ENCODE data around the gene SPATA13. TPM values are rescaled to one million over a fixed set of nuclear protein-coding genes. Genes with fewer than 3 reads are reported as not detected.

Gene SPATA13
- total and polyA plus RNA-seq, 12 donors, result 20.0 to 85.5 (median 31.0) TPM

DNA sequence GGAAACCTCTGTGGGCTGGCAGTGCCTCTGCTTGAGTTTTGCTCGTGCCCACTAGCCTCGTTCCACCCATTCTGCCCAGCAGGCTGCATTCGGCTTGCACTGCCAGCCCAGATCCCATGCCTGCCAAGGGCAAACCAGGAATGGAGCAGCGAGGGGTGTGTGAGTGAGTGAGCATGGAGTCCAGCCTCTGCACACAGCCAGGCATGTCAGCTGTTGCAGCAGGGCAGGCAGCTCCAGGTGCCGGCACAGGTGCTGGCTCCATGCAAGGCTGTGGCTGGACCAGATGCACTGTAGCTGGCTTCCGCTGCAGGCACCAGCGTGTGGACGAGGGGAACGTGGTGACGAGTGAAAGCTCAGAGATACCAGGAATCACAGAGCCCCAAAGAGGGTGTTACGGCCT lies 64.5 kb downstream of the SPATA13 start:
- DNase-seq, result peak in 2 of 7 donors; percentile 49 to 57
- 66 to 79% (median 77%) methylated on average over 5 to 11 of the region's 11 CpGs for WGBS, 4 donors
- H3K27ac ChIP-seq, result peak overlapping the region in 3 of 5 donors; percentile 51 to 57 (median 52)
- no peak for TF ChIP-seq POLR2A (IDR thresholded peaks at IDR 0.05)
- TF ChIP-seq, protein P1, sequence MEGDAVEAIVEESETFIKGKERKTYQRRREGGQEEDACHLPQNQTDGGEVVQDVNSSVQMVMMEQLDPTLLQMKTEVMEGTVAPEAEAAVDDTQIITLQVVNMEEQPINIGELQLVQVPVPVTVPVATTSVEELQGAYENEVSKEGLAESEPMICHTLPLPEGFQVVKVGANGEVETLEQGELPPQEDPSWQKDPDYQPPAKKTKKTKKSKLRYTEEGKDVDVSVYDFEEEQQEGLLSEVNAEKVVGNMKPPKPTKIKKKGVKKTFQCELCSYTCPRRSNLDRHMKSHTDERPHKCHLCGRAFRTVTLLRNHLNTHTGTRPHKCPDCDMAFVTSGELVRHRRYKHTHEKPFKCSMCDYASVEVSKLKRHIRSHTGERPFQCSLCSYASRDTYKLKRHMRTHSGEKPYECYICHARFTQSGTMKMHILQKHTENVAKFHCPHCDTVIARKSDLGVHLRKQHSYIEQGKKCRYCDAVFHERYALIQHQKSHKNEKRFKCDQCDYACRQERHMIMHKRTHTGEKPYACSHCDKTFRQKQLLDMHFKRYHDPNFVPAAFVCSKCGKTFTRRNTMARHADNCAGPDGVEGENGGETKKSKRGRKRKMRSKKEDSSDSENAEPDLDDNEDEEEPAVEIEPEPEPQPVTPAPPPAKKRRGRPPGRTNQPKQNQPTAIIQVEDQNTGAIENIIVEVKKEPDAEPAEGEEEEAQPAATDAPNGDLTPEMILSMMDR (IDR thresholded peaks at IDR 0.05), result no peak
- H3K27me3 ChIP-seq, result no peaks in the 10 kb centered on the region
- peaks cover 11 to 19% of the 10 kb centered on the region in 2 donors for H3K4me1 ChIP-seq (replicated peaks in 1 of 2)
- no peaks in the 10 kb centered on the region for H3K36me3 ChIP-seq (replicated peaks in 1 of 2)
- H3K9me3 ChIP-seq (replicated peaks in 1 of 3), result no peaks in the 10 kb centered on the region
- H3K4me3 ChIP-seq, result no peak overlapping the region
- intact Hi-C loops (cut with DNase I), result loop anchor here (10.0 kb wide), 2 partner anchors 60 to 170 kb away; partner anchors contain the start of gene SPATA13 (in 1 of the 2)

DNA sequence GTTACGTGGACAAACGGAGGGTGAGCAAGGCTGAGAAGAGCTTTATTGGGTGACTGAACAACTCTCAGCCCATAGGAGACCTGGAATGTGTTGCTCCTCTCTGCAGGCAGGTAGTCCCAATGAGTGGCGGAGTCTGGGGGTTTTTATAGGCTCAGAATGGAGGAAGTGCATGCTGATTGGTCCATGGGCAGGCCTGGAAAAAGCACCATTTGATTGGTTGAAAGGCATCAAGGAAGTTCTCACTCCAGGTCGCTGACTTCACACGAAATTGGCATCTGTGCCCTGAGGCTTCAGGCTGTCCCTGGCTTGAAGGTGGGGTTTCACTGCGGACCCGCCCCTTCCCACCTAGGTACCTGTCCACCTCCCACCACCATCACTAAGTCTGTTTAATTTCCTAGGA lies 65.4 kb downstream of the SPATA13 start:
- intact Hi-C loops (cut with DNase I), result loop anchor here (10.0 kb wide), 2 partner anchors 61 to 171 kb away; partner anchors contain the start of gene SPATA13 (in 1 of the 2)
- WGBS, 4 donors, result 92 to 97% (median 96%) methylated on average over 6 to 7 of the region's 7 CpGs
- H3K36me3 ChIP-seq (replicated peaks in 1 of 2), result no peaks in the 10 kb centered on the region
- no peak overlapping the region for H3K27ac ChIP-seq
- no peaks in the 10 kb centered on the region for H3K27me3 ChIP-seq
- H3K9me3 ChIP-seq (replicated peaks in 1 of 3), result no peaks in the 10 kb centered on the region
- peaks cover 11 to 15% of the 10 kb centered on the region in 2 donors for H3K4me1 ChIP-seq (replicated peaks in 1 of 2)
- no peak for TF ChIP-seq POLR2A (IDR thresholded peaks at IDR 0.05)
- TF ChIP-seq, protein P1 (IDR thresholded peaks at IDR 0.05), result no peak
- H3K4me3 ChIP-seq, result no peak overlapping the region
- DNase-seq, result no peak

DNA sequence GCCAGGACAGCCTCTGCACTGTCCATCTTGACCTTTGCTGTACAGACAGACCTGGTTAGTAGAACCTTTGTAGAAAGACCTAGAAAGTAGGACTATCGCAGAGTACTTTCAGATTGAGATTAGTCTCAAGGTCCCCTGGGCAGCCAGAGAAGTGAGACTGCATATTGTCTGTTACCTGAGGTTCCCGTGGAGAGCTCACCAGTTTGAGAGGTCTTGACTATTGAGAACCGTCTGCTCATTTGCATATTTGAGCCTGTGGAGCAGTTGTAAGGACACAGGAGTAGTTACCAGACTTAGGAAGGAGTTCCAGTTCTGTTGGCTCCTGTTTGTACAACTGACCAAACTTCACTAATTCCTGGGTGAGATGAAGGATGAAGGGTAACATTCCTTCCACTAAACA lies 66.2 kb downstream of the SPATA13 start:
- Histone ChIP-seq H3K4me3 (no peak overlapping the region), H3K36me3 (replicated peaks in 1 of 2) (no peaks in the 10 kb centered on the region), H3K9me3 (replicated peaks in 1 of 3) (no peaks in the 10 kb centered on the region), H3K27me3 (no peaks in the 10 kb centered on the region), H3K4me1 (replicated peaks in 1 of 2) (peaks cover 11 to 15% of the 10 kb centered on the region in 2 donors), H3K27ac (no peak overlapping the region)
- WGBS, 4 donors, result 52 to 74% (median 57%) methylated on average over 3 of the region's 3 CpGs
- TF ChIP-seq, protein P1 (IDR thresholded peaks at IDR 0.05), result no peak
- no peak for TF ChIP-seq POLR2A (IDR thresholded peaks at IDR 0.05)
- DNase-seq, result no peak
- intact Hi-C loops (cut with DNase I), result loop anchor here (10.0 kb wide), 2 partner anchors 62 to 172 kb away; partner anchors contain the start of gene SPATA13 (in 1 of the 2)

DNA sequence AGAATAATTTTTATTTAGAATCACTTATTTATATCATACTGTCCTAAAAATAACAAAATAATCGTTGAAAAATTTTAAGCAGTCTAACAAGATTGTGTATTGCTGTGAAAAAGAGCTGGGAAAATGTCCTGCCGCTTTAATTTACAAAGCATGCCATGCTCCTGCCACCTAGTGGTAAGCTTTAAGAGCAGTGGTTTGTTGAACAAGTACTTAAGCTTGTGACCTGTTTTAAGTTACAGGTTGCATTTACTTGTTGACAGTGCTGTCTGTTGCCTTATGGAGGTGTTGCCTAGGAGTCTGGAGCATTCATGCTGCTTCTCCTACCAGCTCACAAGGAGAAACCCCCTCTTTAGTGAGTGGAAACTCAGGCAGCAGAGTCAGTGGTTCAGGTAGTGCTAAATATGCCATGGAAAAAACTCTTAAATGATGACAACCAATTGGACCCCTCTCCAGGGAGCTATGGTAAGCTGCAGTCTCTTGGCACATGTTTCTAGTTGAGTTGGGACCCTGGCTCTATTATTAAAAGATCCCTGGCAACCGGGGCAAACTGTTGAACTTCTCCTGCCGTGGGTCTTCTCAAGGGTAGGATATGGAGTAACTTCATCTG lies 68.4 kb downstream of the SPATA13 start:
- no peaks in the 10 kb centered on the region for H3K27me3 ChIP-seq

More for the DNA sequence above, 68.4 kb downstream of the SPATA13 start:
- intact Hi-C loops (cut with DNase I), result loop anchor here (10.0 kb wide), 2 partner anchors 64 to 174 kb away; partner anchors contain the start of gene SPATA13 (in 1 of the 2)
- Histone ChIP-seq H3K9me3 (replicated peaks in 1 of 3) (no peaks in the 10 kb centered on the region), H3K4me1 (replicated peaks in 1 of 2) (peaks cover 15 to 27% of the 10 kb centered on the region in 2 donors), H3K4me3 (no peak overlapping the region), H3K27ac (no peak overlapping the region), H3K36me3 (replicated peaks in 1 of 2) (no peaks in the 10 kb centered on the region)
- TF ChIP-seq, protein P1 (IDR thresholded peaks at IDR 0.05), result peak; percentile 77 to 88 (median 83)
- TF ChIP-seq POLR2A (IDR thresholded peaks at IDR 0.05), result no peak
- WGBS, 4 donors, result 2 to 49% (median 45%) methylated on average over 2 to 4 of the region's 4 CpGs
- peak in 6 of 7 donors; percentile 44 to 72 (median 56) for DNase-seq

All from adrenal gland (tissue), 12 donors.